NCI-H226 (cell line): ENCODE data around the gene NAA60.
A peak's percentile ranks its signal among the peaks of the same experiment; 100 is the strongest.

Experiments
- DNase-seq: peaks from one replicate; pipeline ENCODE4 v3.0.0-alpha.2; 2015

Gene NAA60

GRCh38 chr16:3443108-3444031 is at the start of gene NAA60, which contains the start of gene ZNF597:
Gene NAA60, plus strand, starts transcription at chr16:3443680. Its CDS starts 32,548 bp downstream, at chr16:3476228.
Gene ZNF597, minus strand, starts transcription at chr16:3443504. Its CDS starts 351 bp downstream, at chr16:3443153.
- peak; percentile 85 for DNase-seq

- no peak for DNase-seq
Observed at GRCh38 chr16:3400446-3400778, 43.1 kb upstream of the NAA60 start.

- DNase-seq = peak; percentile 99
Observed at GRCh38 chr16:3400779-3401688, 42.4 kb upstream of the NAA60 start, which contains the start of the genes ZNF174 and ZSCAN32. Gene ZNF174, plus strand, starts transcription at chr16:3401215. Its CDS starts 790 bp downstream, at chr16:3402005. Gene ZSCAN32, minus strand, starts transcription at chr16:3401004. Its CDS starts 3,447 bp downstream, at chr16:3397557.

- no peak for DNase-seq
Observed at GRCh38 chr16:3401719-3402397, 41.6 kb upstream of the NAA60 start.

- no peak for DNase-seq
Observed at GRCh38 chr16:3408561-3409197, 34.8 kb upstream of the NAA60 start.

- no peak for DNase-seq
Observed at GRCh38 chr16:3413730-3414379, 29.6 kb upstream of the NAA60 start.

GRCh38 chr16:3431779-3432219 is 11.7 kb upstream of the NAA60 start:
- no peak for DNase-seq

GRCh38 chr16:3434373-3434772 is 9.1 kb upstream of the NAA60 start:
- DNase-seq = no peak

- no peak for DNase-seq
Observed at GRCh38 chr16:3439637-3440036, 3.8 kb upstream of the NAA60 start.

GRCh38 chr16:3444032-3444388 is 530 bp downstream of the NAA60 start:
- peak; percentile 77 for DNase-seq

- peak; percentile 60 for DNase-seq
Observed at GRCh38 chr16:3454093-3454492, 10.6 kb downstream of the NAA60 start.

GRCh38 chr16:3454631-3455147 is 11.2 kb downstream of the NAA60 start:
- DNase-seq = no peak

GRCh38 chr16:3457434-3458252 is 14.2 kb downstream of the NAA60 start:
- DNase-seq = peak; percentile 87

GRCh38 chr16:3458278-3458851 is 14.9 kb downstream of the NAA60 start:
- no peak for DNase-seq

GRCh38 chr16:3458852-3459361 is 15.4 kb downstream of the NAA60 start:
- DNase-seq = no peak

- no peak for DNase-seq
Observed at GRCh38 chr16:3459401-3460090, 16.1 kb downstream of the NAA60 start.

- no peak for DNase-seq
Observed at GRCh38 chr16:3460121-3460520, 16.6 kb downstream of the NAA60 start.

- DNase-seq = no peak
Observed at GRCh38 chr16:3460585-3460984, 17.1 kb downstream of the NAA60 start.

- no peak for DNase-seq
Observed at GRCh38 chr16:3461151-3461550, 17.7 kb downstream of the NAA60 start.
